GM21717 (cell line): ENCODE results near the gene ECSIT.
"Not testable (repeated sequence)": the region's sequence is repeated elsewhere in the genome, so short reads cannot be mapped to it uniquely, and the experiment has no call there.

Source experiments
- ATAC-seq: cut with Tn5 transposase; IDR thresholded peaks from one replicate; pipeline ENCODE4 v1.9.1; 2021; ENCODE audit warnings: mild to moderate bottlenecking, moderate library complexity; ENCODE audit not compliant: unreplicated experiment

The ECSIT gene

GRCh38 chr19:11479898-11480714 is 48.8 kb downstream of the ECSIT start:
- no peak for ATAC-seq

GRCh38 chr19:11479090-11479897 is 49.6 kb downstream of the ECSIT start:
- ATAC-seq = no peak

DNA sequence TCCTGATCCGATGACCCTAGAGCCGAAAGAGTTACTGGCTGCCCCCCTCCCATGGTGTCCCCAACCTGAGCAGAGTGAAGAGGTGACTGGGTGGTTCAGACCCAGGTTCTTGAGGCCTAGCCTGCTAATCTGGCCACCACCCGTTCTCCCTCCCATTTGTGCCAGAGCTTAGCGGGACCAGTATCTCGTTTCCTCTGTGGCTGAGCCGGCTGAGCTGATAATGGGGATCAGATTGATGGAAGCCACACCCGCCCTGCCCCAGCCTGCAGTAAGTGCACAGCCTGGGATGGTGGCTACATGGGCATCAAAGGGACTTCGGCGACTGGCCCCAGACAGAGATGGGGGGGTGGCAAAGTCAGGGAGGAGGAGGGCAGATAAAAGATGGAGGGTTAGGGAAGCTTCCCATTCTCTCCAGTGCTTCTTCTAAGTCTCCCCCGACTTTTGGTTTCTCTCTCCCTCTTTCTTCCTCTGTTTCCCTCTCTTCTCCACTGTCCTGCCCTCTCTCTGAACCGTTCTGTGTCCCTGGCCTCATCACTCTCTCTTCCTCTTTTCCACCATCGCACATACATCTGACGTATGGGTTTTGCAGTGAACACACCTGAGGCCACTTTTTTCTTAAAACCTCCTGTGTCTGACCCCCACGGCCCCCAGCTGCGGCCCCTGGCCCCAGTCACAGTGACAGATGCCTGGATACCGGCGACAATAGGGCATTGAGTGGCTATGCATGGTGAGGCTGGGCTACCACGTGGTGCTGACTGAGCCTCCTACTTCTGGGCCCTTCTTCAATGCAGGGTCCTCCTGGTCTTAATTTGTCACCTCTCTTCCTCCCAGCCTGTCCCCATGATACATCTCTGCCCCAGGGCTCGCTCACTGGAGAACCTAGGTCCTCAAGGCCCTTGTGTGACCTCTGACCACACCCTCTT is 50.5 kb downstream of the ECSIT start:
- no peak for ATAC-seq

DNA sequence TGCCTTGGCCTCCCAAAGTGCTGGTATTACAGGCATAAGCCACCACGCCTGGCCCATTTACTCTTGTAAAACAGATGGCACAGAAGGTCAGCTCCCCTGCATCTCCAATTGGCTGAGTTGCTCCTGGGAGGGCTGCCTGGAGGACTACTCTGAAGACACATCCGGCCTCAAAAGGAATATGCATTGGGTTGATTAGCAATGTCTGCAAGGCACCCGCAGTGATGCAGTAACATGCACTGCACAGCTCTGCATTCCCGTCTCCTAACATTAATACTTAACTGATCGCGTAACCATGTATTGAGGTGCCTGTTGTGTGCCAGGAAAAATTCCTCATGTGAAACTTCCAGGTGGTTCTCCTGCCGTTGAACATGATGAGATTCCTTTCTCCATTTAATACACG is 53.1 kb downstream of the ECSIT start:
- no peak for ATAC-seq

DNA sequence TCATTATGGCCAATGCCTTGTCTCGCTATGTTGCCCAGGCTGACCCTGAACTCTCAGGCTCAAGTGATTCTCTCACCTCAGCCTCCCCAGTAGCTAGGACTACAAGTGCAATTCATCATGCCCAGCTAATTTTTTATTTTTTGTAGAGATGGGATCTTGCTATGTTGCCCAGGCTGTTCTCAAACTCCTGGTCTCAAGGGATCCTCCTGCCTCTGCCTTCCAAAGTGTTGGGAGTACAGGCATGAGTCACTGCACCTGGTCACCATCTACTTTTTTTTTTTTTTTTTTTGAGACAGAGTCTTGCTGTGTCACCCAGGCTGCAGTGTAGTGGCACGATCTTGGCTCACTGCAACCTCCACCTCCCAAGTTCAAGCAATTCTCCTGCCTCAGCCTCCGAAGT is 53.6 kb downstream of the ECSIT start:
- ATAC-seq = not testable (repeated sequence)

GRCh38 chr19:11473725-11474124 is 55.2 kb downstream of the ECSIT start:
- ATAC-seq = no peak

DNA sequence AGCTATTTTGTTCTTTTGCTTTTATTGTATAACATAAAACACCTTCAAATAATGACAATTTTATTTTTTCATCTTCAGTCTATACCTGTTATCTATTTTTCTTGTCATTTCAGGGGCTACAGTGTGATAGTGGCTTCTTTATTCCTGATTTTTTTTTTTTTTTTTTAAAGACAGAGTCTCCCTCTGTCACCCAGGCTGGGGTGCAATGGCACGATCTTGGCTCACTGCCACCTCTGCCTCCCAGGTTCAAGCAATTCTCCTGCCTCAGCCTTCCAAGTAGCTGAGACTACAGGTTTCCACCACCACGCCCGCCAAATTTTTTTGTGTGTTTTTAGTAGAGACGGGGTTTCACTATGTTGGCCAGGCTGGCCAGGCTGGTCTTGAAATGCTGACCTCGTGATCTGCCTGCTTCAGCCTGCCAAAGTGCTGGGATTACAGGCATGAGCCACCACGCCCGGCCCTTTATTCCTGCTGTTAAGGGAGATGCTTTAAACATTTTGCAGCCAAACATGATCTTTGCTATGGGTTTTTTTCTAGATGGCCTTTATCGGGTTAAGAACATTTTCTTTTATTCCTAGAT is 60.6 kb downstream of the ECSIT start:
- ATAC-seq = not testable (repeated sequence)

- ATAC-seq = no peak
Measured at GRCh38 chr19:11465600-11465999, 63.3 kb downstream of the ECSIT start.

DNA sequence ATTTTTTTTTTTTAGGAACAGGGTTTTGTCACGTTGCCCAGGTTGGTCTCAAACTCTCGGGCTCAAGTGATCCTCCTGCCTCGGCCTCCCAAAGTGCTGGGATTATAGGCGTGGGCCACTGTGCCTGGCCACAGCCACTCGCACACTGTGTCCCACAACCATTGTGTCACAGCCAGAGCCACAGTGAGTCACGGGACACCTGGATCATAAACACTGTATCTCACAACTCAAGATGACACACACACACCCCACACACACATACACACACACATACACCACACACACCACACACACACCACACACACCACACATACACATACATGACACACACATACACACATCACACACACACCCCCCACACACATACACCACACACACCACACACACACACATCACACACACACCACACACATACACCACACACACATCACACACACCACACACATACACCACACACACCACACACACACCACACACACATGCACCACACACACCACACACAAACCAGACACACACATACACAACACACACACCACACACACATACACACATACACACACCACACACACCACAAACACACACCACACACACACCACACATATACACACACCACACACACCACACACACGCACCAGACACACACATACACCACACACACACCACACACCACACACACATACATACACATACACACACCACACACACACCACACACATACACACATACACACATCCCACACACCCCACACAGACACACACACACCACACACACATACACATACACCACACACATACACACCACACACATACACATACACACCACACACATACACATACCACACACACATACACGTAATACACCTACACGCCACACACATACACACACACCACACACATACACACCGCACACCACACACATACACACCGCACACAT is 64.3 kb downstream of the ECSIT start:
- ATAC-seq = no peak

GRCh38 chr19:11463391-11463790 is 65.5 kb downstream of the ECSIT start:
- no peak for ATAC-seq

DNA sequence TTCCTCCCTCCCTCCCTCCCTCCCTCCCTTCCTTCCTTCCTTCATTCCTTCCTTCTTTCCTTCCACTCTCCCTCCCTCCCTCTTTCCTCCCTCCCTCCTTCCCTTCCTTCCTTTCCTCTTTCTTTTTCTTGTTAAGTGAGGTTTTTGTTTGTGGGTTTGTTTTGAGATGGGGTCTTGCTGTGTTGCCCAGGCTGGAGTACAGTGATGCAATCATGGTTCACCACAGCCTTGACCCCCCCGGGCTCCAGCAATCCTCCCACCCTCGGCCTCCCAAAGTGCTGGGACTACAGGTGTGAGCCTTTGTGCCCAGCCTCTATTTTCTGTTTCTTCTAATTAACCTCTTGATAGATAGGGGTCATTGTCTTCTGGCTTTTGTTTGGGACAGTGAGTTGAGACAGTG is 67.5 kb downstream of the ECSIT start:
- ATAC-seq = no peak

- no peak for ATAC-seq
Measured at GRCh38 chr19:11460207-11460606, 68.7 kb downstream of the ECSIT start.

- not testable (repeated sequence) for ATAC-seq
Measured at GRCh38 chr19:11458912-11459311, 70.0 kb downstream of the ECSIT start.

DNA sequence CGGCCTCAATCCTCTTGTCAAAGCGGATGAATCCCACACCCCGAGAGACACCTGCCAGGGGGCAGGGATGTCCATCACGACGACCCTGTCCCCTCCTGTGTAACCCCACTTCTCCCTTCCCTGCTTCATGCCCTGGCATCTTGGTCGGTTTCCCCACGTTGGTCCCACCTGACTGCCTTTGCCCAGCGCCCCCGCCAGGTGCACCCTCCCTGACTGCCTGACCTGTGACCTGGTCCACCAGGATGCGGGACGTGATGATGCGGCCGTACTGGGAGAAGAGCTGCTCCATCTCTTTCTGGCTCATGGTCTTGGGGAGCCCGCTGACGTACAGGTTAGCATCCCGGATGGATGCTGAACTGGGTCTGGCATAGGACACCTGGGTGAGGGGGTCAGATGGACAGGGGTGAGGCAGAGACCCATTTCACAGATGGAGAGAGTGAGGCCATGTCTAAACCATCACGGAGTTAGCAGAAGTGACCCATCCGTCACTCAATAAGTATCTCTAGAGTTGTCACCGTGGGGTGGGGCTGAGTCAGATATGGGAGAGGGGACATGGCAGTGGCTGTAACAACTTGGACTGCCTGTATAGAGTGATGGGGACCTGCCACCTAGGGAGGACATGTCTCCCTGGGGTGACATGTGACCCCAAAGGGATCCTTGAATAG is 70.6 kb downstream of the ECSIT start:
- no peak for ATAC-seq

DNA sequence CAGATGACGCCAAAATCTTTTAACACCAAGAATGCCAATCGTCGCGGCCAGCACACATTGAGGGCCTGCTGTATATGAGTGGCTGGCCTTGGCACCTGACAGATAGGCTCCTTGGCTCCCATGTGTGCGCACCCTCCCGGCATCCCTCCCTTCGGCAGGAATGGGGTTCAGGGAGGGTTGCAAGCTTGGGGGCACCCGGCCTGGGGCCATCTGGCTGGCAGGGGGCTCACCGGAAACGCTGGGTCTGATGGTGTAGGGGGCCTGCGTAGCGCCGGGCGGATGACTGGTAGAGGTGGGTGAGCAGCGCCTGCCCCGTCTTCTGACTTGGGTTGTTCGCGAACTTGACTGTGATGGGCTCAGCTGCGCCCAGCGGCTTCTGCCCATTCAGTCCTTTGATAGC is 71.1 kb downstream of the ECSIT start:
- ATAC-seq = no peak

GRCh38 chr19:11457115-11457514 is 71.8 kb downstream of the ECSIT start:
- ATAC-seq = no peak

GRCh38 chr19:11456659-11457058 is 72.3 kb downstream of the ECSIT start:
- no peak for ATAC-seq
